Spleen (tissue), 7 donors: ENCODE results near the gene LMO4.

Experiments
- CTCF ChIP-seq, 11 experiments: fragments of 200-600 bp in 7 of 11; fragments of 450-650 bp in 4 of 11; sonication (generic) in 4 of 11; IDR thresholded peaks in 8 of 11; conservative IDR thresholded peaks in 3 of 11; 1 replicate in 7 of 11; 2 replicates in 4 of 11; pipeline versions ENCODE4 v1.4.0 to v1.8.0; 2016 to 2021; ENCODE audit warnings: antibody characterized with exemption in 11 of 11, inconsistent platforms in 4 of 11, mild to moderate bottlenecking in 1 of 11
- POLR2A ChIP-seq, 3 donors: fragments of 450-650 bp; IDR thresholded peaks; one replicate each; pipeline ENCODE4 v1.5.1; 2017; ENCODE audit warnings: antibody characterized with exemption in 3 of 3, mild to moderate bottlenecking in 1 of 3
- POLR2AphosphoS5 ChIP-seq, 3 donors: sonication (generic); formaldehyde crosslinking; IDR thresholded peaks; one replicate each; pipeline ENCODE4 v1.5.1; 2017; ENCODE audit warnings: antibody characterized with exemption in 3 of 3
- donor health status: DM: no; HTN: no; CAD: no; lungs with moderate emphysema.
- donor health status: DM: no; HTN: no; CAD: no.
- donor health status: DM: no; HTN: no; CAD: no.

- TF ChIP-seq CTCF (IDR thresholded peaks at IDR 0.05 in 8 of 11, conservative IDR thresholded peaks at IDR 0.05 in 3 of 11) (no peak), POLR2AphosphoS5 (IDR thresholded peaks at IDR 0.05) (no peak), POLR2A (IDR thresholded peaks at IDR 0.05) (no peak)
These were observed 8.0 kb downstream of the LMO4 start for GRCh38 chr1:87336623-87337067.
